NCI-H345 treated with DMSO at 0.1 percent for 48 hours (cell line): ENCODE measurements around the gene PFN2.
"Not testable (repeated sequence)": the region's sequence is repeated elsewhere in the genome, so short reads cannot be mapped to it uniquely, and the experiment has no call there.

Source experiments
- DNase-seq: peaks from one replicate; lab custom pipeline; 2025; ENCODE audit not compliant: unreplicated experiment; lab: John Stamatoyannopoulos, UW

The PFN2 gene

GRCh38 chr3:149970716-149971402 is at the start of gene PFN2:
Gene PFN2, minus strand, starts transcription at chr3:149970895. Its CDS starts 39 bp downstream, at chr3:149970856.
- peak; percentile 18 for DNase-seq

GRCh38 chr3:150015901-150016300 is 45.2 kb upstream of the PFN2 start:
- DNase-seq, result no peak

GRCh38 chr3:150014782-150015181 is 44.1 kb upstream of the PFN2 start:
- no peak for DNase-seq

- no peak for DNase-seq
These were observed 43.1 kb upstream of the PFN2 start for GRCh38 chr3:150013801-150014200.

- DNase-seq, result no peak
These were observed 36.1 kb upstream of the PFN2 start for GRCh38 chr3:150006794-150007193.

GRCh38 chr3:150005243-150006112 is 34.8 kb upstream of the PFN2 start:
- no peak for DNase-seq

- no peak for DNase-seq
These were observed 29.9 kb upstream of the PFN2 start for GRCh38 chr3:150000641-150001040.

GRCh38 chr3:149999421-149999820 is 28.7 kb upstream of the PFN2 start:
- no peak for DNase-seq

GRCh38 chr3:149998946-149999345 is 28.3 kb upstream of the PFN2 start:
- DNase-seq, result no peak

GRCh38 chr3:149992416-149993058 is 21.8 kb upstream of the PFN2 start:
- no peak for DNase-seq

- no peak for DNase-seq
These were observed 19.8 kb upstream of the PFN2 start for GRCh38 chr3:149990423-149990948.

- no peak for DNase-seq
These were observed 18.6 kb upstream of the PFN2 start for GRCh38 chr3:149989307-149989706.

- DNase-seq, result no peak
These were observed 12.9 kb upstream of the PFN2 start for GRCh38 chr3:149983628-149984027.

- not testable (repeated sequence) for DNase-seq
These were observed 12.4 kb upstream of the PFN2 start for GRCh38 chr3:149983053-149983452.

GRCh38 chr3:149981979-149982378 is 11.3 kb upstream of the PFN2 start:
- DNase-seq, result not testable (repeated sequence)

GRCh38 chr3:149977386-149977785 is 6.7 kb upstream of the PFN2 start:
- DNase-seq, result no peak

- DNase-seq, result no peak
These were observed 5.2 kb upstream of the PFN2 start for GRCh38 chr3:149975919-149976318.

- DNase-seq, result peak; percentile 30
These were observed 844 bp upstream of the PFN2 start for GRCh38 chr3:149971403-149972075.

GRCh38 chr3:149969940-149970715 is 567 bp downstream of the PFN2 start:
- peak; percentile 19 for DNase-seq
